AML-193 (cell line): ENCODE measurements around the gene THAP7.

Experiments
- DNase-seq, 2 experiments: peaks; one replicate each; lab custom pipeline; 2025; lab: John Stamatoyannopoulos, UW

THAP7 gene

DNA sequence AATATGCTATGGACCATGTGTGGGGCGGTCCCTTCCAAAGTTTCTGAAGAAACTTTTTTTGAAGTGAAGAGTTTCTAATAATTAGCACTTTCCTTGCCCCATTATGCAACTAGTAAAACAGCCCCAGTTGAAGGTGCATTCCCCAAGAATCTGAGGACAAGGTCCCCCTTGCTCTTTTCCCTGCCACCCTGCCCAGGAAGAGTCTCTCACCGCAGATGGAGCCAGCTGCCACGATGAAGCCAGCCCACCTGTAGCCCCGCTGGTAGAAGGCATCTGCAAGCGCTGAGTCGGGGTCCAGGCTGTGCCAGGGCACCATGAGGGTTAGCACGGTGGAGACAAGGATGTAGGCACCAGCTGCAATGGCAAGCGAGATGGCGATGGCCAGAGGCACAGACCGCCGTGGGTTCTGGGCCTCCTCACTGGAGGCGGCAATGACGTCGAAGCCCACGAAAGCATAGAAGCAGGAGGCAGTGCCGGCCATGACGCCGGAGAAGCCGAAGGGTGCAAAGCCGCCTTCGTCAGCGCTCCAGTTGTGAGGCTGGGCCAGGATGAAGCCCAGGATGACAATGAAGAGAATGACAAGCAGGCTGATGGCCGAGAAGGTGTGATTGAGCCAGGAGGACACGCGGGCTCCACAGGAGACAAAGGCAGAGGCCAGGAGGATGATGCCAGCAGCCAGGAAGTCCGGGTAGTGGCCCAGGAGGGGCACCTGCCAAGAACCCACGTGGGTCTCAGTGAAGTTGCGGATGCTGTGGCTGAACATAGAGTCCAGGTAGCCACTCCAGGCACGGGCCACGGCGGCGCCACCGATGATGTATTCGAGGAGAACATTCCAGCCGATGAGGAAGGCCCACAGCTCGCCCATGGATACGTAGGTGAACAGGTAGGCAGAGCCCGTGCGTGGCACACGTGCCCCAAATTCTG is 29.0 kb upstream of the THAP7 start:
- no peak for DNase-seq

DNA sequence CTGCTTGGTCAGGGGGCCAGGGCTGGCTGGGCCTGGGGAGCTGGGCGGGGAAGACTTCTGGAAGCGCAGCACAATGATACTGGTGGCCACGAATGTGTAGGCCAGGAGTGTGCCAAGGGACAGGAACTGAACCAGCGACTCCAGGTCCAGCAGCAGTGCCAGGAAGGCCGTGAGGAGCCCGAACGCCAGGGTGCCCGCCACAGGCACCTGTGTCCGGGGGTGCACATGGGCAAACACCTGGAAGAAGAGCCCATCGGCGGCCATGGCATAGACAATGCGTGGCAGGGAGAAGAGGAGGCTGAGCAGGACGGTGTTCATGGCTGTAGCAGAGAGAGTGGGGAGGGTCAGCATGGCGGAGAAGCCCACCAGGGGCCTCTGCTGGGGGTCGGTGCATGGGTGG is 28.1 kb upstream of the THAP7 start:
- no peak for DNase-seq

DNA sequence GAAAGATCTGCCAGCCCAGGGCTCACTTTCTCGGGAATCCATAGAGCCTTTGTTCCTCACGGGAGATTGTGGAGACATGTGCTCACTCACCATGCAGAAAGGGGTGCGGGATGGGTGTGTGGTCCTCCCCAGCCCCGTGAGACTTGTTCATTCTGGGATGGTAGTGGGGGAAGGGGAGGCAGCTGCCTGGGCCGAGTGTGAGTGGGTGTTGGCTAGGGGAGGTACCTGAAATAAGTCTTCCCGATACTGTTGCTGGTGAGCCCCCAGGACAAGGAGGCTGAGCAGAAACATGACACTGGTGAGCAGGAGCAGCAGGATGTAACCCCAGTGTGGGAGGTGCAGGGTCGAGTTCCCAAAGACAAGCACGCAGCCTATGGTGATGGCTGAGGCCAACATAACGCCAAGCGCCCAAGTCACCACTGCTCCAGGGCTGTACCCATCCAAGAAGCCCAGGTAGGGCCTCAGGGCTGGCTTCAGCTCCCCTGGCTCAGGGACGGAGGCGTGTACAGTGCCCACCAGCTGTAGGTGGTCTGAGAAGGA is 27.6 kb upstream of the THAP7 start:
- no peak for DNase-seq

DNA sequence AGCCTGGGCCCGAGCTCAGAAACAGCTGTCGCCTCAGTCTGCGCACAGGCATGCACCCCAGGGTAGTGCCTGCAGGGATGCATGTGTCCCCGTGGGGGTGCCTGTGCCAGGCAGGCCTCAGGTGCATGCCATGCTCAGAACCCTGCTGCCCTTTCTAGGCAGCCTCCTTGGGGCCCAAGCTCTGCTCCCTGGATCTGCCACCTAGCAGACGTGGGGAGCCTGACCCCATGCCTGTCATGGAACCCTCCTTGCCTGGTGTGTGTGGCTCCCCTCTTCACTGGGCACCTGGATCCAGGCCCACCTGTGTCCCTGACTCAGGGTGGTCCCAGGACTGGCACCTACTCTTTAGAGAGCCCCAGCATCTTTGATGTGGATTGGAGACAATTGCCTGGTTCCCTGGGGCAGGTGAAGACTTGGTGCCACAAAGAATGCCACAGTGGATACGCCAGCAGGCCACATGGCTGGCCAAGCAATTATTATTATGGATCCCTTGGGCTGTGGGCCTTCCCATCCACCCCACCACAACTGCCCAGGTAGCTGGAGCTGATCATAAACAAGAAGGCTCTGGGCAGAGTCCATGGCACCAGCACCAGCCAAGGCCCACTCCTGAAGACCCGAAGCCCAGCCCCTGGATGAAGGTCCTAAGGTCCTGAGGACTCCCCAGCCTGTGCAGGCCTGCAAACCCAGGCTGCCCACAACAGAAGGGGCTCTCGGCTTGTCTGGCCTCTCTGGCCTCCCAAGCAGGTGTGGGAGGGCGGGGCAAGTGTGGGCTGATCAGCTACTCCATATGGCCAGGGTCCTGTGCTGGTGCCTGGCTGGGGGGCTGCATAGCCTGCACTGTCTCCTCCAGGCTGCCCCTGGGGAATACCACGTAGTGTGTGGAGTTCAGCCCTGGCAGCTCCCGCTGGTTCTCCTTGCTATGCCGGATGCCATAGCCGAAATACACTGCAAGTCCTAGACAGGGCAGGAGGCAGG is 26.6 kb upstream of the THAP7 start:
- DNase-seq: no peak

DNA sequence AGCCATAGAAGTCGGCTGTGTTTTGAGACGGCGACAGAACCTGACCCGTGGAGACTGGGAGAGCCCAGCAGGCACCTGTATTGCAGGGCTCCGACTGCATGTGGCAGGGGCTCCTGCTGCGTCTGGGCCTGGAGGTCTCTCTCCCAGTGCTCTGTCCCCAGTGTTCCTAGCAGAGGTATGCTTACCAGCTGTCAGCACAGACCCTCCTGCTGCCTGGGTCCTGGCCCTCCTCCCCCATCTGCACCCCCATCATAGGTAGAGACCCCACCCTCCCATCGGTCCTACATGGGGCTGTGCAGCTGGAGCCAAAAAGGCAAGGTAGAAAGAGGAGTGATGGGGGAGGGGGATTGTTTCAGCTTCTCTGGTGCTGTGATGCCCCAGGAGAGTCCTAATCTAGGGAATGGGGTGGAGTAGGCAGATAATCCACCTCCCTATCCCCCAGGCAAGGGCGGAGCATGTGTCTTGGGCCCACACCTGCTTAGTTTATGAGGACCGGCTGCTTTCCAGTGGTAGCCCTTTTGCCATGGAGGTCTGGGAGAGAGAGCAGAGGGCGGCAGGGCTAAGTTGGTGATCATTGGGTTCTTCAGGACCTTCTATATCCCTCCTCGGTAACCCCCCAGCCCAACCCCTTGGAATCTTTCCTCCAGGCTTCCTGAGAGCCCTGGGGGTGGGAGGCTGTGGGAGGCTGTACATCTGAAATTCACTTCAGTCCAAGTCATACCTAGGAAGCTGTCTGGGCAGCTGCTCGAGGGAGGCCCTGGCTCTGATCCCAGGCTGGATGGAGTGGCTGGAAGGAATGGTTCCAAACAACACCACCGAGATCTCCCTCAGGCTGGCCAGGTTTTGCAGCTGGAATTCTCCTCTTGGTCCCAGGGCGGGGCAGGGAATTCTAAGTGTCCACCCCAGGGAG is 25.1 kb upstream of the THAP7 start:
- no peak for DNase-seq

DNA sequence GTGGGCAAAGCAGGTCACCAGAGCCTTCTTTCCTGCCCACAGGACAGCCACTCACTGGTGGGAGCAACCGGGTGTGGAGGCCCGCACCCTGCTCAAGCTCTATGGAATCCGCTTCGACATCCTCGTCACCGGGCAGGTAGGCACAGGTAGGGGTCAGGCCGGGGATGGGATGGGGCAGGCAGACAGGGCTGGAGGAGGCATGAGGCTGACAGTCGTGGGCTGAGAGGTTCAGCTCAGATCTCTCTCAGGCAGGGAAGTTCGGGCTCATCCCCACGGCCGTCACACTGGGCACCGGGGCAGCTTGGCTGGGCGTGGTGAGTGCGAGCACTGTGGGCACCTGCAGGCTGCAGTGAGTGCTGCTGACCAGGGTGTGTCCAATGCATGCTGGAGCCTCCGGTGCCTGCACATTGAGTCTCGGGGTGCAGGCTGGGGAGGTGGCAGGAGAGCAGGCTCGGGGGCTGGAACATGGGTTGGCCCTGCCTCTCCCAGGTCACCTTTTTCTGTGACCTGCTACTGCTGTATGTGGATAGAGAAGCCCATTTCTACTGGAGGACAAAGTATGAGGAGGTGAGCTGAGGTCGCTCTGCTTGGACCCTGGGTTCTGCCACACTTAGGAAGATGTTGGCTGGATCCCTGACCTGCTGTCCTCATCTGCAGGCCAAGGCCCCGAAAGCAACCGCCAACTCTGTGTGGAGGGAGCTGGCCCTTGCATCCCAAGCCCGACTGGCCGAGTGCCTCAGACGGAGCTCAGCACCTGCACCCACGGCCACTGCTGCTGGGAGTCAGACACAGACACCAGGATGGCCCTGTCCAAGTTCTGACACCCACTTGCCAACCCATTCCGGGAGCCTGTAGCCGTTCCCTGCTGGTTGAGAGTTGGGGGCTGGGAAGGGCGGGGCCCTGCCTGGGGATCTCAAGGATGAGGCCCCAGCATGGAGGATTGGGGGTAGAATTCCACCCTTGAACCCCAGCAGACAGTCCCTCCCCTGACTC is 24.1 kb upstream of the THAP7 start:
- DNase-seq: no peak

DNA sequence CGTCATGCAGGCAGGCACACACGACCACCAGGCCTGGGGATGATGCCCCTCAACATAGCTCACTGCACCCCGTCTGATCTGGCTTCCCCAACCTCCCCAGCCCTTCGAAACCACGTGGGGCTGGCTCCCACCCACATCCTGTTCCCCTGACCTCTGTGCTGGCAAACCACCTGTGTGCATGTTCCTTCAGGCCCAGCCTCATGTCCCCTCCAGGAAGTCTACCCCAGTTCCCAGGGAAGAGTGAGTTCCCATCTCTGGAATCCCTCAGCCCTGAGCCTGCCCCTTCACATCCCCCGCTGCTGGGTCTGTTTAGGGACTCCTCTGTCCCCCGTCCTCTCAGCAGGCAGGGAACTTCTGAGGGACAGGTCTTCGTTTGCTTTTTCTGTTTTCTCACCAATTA is 23.3 kb upstream of the THAP7 start:
- DNase-seq: no peak

DNA sequence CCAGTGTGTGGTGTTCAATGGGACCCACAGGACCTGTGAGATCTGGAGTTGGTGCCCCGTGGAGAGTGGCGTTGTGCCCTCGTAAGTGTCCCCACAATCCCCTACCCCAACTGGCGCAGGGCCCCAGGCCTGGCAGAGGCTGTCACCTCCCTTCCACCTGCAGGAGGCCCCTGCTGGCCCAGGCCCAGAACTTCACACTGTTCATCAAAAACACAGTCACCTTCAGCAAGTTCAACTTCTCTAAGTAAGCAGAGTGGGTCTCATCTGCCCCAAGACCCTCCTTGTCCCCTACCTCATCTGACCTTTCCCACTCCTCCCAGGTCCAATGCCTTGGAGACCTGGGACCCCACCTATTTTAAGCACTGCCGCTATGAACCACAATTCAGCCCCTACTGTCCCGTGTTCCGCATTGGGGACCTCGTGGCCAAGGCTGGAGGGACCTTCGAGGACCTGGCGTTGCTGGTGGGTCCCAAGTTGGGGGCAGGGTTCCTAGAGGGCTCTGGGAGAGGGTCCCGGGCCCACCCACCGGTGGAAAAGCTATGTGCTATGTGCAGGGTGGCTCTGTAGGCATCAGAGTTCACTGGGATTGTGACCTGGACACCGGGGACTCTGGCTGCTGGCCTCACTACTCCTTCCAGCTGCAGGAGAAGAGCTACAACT is 21.2 kb upstream of the THAP7 start:
- no peak for DNase-seq

DNA sequence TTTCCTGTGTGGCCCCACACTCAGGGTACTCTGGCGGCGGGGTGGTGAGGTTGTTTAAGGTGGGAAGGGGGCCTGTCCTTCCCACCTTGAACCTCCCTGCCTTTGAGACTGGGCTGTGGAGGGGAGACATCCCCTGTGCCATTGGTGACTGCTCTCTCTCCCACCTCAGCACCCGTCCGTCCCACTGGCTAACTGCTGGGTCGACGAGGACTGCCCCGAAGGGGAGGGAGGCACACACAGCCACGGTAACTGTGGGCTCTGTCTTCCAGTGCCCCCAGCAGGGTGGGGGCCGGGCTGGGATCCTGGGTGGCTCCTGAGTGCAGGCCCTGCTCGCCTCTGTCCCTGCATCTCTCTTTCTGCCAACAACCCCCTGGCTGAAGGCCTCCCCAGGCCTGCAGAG is 20.6 kb upstream of the THAP7 start:
- no peak for DNase-seq

DNA sequence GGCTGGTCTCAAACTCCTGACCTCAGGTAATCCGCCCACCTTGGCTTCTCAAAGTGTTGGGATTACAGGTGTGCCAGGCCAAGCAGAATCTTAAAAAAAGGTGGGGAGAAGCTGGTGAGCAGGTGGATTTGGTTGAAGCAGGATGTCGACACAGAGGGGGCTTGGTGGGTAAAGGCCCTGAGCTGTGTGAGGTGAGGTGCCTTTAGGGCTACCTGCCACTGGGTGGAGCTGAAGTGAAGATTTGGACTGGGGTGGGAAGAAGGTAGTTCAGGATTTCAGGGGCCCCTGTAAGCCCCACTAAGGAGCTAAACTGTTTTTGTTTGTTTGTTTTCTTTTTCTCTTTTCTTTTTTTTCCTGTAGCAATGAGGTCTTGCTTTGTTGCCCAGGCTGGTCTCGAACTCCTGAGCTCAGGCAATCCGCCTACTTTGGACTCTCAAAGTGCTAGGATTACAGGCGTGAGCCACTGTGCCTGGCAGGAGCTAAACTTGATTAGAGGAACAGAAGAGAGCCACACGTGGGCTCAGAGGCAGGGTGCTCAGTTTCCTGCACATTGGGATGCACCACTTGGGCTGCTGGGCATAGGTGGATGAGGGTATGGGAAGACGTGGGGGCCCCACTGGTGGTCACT is 19.0 kb upstream of the THAP7 start:
- peak; percentile 11 to 19 for DNase-seq

DNA sequence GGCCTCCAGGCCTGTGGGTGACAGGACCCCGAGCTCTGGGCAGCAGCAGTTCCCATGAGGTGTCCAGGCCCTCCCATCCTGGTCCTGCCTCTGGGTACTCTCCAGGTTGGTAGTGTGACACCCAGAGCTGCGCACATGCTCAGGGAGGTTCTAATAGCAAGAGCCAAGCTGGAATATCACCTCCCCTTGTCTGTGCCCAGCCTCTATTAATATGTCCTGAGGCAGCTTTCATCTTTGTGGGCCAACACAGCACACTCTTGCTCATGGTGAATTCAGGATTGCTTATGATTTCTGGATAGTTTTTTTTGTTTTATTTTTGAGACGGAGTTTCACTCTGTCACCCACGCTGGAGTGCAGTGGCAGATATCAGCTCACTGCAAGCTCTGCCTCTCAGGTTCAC is 16.4 kb upstream of the THAP7 start:
- no peak for DNase-seq

DNA sequence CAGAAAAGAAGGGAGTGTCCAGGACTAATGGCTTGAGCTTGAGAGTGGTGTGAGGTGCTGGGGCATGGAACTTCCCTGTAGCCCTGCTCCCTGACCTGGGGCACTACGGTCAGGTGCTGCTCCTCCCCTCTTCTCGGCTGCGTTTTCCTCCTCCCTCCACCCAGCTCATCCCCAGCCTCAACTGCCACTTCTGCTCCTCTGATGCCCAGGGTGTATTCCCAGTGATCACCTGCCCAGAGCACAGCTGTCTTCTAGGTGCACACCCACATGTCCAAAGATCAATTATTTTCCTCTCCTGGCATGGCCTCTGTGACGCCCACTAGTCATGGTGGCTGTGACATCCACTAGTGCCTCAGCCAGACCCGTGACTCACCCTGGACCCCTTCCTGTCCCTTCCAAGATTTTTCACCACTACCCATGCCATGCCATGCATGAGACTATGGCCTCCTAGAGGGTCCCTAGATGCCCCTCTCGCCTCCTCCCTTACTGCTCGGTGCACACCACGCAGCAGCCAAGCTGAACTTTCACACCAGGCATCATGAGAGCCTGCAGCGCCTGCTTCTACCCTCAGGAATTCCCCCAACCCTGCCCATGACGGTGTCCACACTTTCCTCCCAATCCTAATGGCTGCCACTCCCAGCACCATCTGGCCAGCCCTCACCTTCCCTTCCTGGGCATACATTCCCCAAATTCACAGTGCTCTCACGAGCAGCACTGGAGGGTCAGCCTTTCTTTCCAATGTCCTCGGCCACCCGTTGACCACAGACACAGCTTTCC is 14.9 kb upstream of the THAP7 start:
- DNase-seq: no peak

DNA sequence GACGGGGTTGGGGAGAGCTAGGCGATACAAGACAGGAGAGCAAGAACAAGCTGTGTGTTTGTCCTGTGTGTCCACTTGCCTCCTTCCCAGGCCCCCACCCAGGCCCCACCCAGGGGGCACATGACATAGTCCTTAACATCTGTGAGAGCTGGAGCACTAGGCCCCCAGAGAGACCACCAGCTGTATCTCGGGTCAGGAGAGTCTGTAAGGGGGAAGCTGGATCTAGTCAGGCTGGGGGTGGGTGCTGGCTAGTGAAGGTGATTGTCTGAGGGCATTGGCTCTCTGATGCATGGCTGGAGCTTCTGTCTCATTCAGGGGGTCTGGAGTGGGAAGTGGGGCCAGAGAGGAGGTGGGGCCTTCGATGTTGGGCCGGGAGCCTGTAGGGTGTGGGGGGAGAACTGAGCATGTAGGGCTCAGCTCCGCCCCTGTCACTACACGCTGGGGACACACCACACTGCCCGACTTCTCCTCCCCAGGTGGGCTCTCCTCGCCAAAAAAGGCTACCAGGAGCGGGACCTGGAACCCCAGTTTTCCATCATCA is 13.6 kb upstream of the THAP7 start:
- no peak for DNase-seq

DNA sequence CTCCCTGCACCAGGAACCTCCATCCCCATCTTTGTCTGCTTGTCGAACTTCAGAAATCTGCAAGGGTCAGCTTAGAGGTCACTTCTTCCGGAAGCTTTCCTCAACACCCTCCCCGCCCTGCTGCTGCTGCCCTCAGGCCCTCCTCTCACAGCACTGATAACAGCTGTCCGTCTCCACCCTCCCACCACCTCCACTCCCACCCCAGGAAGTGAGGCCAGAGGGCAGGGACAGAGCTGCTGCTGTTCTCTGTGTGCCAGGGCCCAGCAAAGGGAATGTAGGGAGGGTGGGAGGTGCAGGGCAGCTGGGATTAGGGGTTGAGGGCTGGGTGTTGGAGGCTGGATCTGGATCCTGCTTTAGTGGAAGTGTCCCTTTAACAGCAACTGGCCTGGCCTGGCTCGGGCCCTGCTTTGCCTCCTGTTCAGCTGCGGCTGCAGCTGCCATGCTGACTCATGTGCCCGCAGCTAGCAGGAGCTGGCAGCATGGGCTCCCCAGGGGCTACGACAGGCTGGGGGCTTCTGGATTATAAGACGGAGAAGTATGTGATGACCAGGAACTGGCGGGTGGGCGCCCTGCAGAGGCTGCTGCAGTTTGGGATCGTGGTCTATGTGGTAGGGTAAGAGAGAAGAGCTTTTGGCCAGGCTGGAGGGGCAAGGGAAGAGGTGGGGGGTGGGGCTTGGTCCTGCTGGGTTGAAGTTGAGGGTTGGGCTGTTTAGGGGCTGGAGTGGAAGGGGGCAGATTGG is 13.0 kb upstream of the THAP7 start, which contains the start of gene P2RX6:
Gene P2RX6 (plus strand): TSS at position 440 of the 740 bp plus-strand sequence. CDS start 10 bp downstream, at position 450.
- DNase-seq: no peak

DNA sequence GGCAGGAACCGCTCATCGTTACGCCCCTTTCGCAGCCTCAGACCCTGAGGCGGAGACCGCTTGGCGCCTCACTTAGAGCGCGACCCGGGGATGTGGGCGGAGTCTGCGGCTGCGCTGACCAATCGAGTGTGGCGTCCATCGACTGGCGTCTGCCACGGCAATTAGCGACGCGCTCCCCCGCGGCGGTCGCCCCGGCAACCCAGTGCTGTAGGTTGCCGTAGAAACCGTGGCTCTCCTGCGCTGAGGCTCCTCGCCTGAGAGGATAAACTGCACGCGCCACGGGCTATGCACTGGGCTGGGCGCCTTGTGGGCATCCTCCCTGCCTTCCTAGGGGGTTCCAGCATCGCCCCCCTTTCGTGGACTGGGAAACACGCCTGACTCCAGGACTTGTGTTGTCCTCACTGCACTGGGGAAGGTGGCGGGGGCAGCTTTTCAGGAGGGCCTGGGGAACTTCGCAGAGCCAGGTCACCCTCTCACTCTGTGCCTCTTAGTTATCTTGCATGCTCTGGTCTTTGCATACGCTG is 12.3 kb upstream of the THAP7 start:
- DNase-seq: peak in 1 of 2 experiments; percentile 1

DNA sequence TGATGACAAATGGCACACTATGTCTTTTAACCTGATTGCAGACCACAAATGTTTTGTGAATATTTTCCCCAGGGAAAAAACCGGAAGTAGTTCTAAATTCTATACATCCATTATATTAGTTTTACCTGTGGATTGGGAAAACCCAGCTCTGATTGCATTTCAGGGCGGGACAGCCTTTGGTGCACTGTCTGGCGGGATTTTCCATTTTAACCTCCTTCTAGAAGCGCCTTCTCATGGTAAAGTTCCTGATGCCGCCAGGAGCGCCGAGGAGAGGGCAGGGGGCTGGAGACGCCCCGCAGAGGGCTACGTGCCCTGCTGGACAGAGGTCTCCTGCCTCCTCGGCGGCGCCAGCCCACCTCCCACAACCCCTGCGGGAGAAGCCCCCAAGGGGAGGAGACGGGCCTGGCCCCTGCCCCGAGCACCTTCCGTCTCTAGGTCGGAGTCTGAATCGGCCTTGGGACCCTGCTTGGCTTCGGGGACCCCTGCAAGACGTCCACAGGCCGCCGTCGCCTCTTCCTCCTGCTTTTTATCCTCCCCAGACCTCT is 11.8 kb upstream of the THAP7 start:
- DNase-seq: no peak
